Heart right ventricle (tissue), 16 donors: ENCODE results near the gene SH3TC2. TPM values are rescaled to one million over a fixed set of nuclear protein-coding genes. Genes with fewer than 3 reads are reported as not detected.

Experiments used
- ATAC-seq, 8 donors: fragments of 200-7000 bp; cut with Tn5 transposase; one replicate each; pipeline ENCODE4 v1.9.1; 2020; ENCODE audit warnings: mild to moderate bottlenecking in 8 of 8, moderate library complexity in 8 of 8, moderate number of reproducible peaks in 1 of 8
- DNase-seq, 2 donors: peaks; one replicate each; pipeline ENCODE4 v3.0.0-alpha.2; 2020
- H3K27ac ChIP-seq, 10 donors: fragments of 200-600 bp; sonication (generic) in 2 of 10; one replicate each; pipeline versions ENCODE4 v1.5.0 to v1.8.0; 2020 to 2022; ENCODE audit warnings: mild to moderate bottlenecking in 3 of 10
- H3K27me3 ChIP-seq, 7 donors: fragments of 200-600 bp; one replicate each; pipeline ENCODE4 v1.8.0; 2021 to 2022; ENCODE audit warnings: mild to moderate bottlenecking in 2 of 7
- H3K36me3 ChIP-seq, 9 donors: fragments of 200-600 bp; sonication (generic) in 1 of 9; one replicate each; pipeline versions ENCODE4 v1.5.0 to v1.8.0; 2020 to 2022; ENCODE audit warnings: mild to moderate bottlenecking in 2 of 9
- H3K4me1 ChIP-seq, 9 donors: fragments of 200-600 bp; sonication (generic) in 1 of 9; one replicate each; pipeline versions ENCODE4 v1.5.0 to v1.8.0; 2020 to 2022; ENCODE audit warnings: mild to moderate bottlenecking in 4 of 9
- H3K4me3 ChIP-seq, 10 donors: fragments of 200-600 bp; sonication (generic) in 2 of 10; one replicate each; pipeline versions ENCODE4 v1.5.0 to v1.8.0; 2020 to 2022; ENCODE audit warnings: mild to moderate bottlenecking in 7 of 10, moderate library complexity in 2 of 10
- H3K9me3 ChIP-seq, 11 donors: fragments of 200-600 bp in 10 of 11; sonication (generic) in 2 of 11; one replicate each; pipeline versions ENCODE4 v1.5.0 to v1.8.0; 2013 to 2022; ENCODE audit warnings: mild to moderate bottlenecking in 2 of 11, control low read depth in 1 of 11, moderate library complexity in 1 of 11
- CTCF ChIP-seq, 9 donors: fragments of 200-600 bp; sonication (generic) in 2 of 9; IDR thresholded peaks; one replicate each; pipeline versions ENCODE4 v1.5.0 to v1.8.0; 2021 to 2022; ENCODE audit warnings: antibody characterized with exemption in 9 of 9, mild to moderate bottlenecking in 5 of 9, moderate library complexity in 1 of 9
- WGBS, 2 donors: extraction: QIAGEN DNeasy Blood & Tissue Kit; methylation state at CpG; one replicate each; pipeline ENCODE4 v1.1.7; 2013; ENCODE audit warnings: inconsistent platforms in 1 of 2; 5-methylcytosine and 5-hydroxymethylcytosine counted together
- intact Hi-C, 10 donors: fragments of 100-400 bp; cut with DNase I; formaldehyde crosslinking; loops; one replicate each; pipeline versions ENCODE4 v1.11.1 to v1.14.2; 2022
- polyA plus RNA-seq, 2 donors: library from polyadenylated mRNA; stranded (reverse); fragments of 200-250 nt; gene quantifications; one replicate each; pipeline ENCODE4 v1.2.3, GENCODE V29; 2013
- total RNA-seq, 10 donors: library from RNA; stranded (reverse); fragmentation: NEBNext Ultra II Directional in 3 of 10; extraction: Animal tissue kit (Norgen Biotek cat#: 25700) in 3 of 10; gene quantifications; one replicate each; pipeline versions ENCODE4 v1.2.1 to v1.2.4, GENCODE V29; 2021 to 2023
- donor health status: Arrhythmogenic right ventricular cardiomyopathy.
- donor health status: ischemic (EF 13 %, LVEDD 7.1; RV severe dilation, severe dysfunction).
- donor health status: healthy with polysubstance abuse.
- donor health status: DM: no; HTN: yes; CAD: no.
- donor health status: DM: no; HTN: no; CAD: no.
- donor health status: ischemic (EF 25% LVEDD 6.9; RV normal size, moderate dysfunction).
- donor health status: ischemic (EF 25% LVEDD 5.7; RV mildly dilated, moderate dysfunction).
- donor health status: healthy.
- donor health status: DM: yes; HTN: yes; CAD: no.
- donor health status: Ischemic cardiomyopathy.
- donor health status: ischemic (EF 35%, LVEDD 5.7; RV mildly dilated, moderate dysfunction).
- donor health status: nonischemic (EF 11% LVEDD 7.7; RV severe dilation, severe dysfunction).
- donor health status: DM: yes; HTN: yes; CAD: no.
- donor health status: PGD.
- donor health status: ischemic (EF 29% LVEDD 5.4; RV normal size, mild dysfunction).
- donor health status: nonischemic (EF 23%, LVEDD 6.1; RV moderate dilation, normal function).

SH3TC2 gene
- total and polyA plus RNA-seq, 12 donors = 0.91 to 13.1 (median 6.9) TPM

DNA sequence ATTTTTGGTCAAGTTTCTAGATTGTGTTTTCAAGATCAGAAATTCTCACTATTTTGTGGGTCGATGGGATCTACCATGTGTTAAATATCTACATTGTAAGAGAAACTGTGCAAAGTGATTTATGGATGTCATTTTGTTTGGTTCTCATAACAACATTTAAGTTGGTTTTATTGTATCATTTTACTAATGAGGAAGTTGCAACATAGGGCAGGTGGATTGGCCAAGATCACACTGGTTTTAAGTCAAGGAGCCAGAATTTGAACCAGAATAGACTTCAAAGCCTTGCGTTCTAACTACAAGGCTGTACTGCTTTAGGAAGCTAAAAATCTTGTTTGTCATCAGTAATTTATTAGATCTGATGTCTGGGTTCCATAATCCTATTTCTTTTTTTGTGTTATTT is 23.4 kb downstream of the SH3TC2 start:
- WGBS, 2 donors = 86 to 94% methylated on average over 2 of the region's 2 CpGs
- Histone ChIP-seq H3K36me3 (peaks cover 0 to 7% (median 0%) of the 10 kb centered on the region in 9 donors), H3K4me1 (peaks cover 0 to 69% (median 35%) of the 10 kb centered on the region in 9 donors), H3K27ac (peak overlapping the region in 6 of 10 donors; percentile 36 to 75 (median 61)), H3K27me3 (no peaks in the 10 kb centered on the region), H3K4me3 (no peak overlapping the region), H3K9me3 (no peaks in the 10 kb centered on the region)
- no peak for TF ChIP-seq CTCF (IDR thresholded peaks at IDR 0.05)
- intact Hi-C loops = loop anchor here in 8 of 10 donors (5.0 to 10.0 kb wide), 7 partner anchors 73 to 865 kb away; no protein-coding TSS in a partner anchor
- DNase-seq (no peak), ATAC-seq (no peak)

GRCh38 chr5:149038336-149039080 is 24.4 kb downstream of the SH3TC2 start:
- Histone ChIP-seq H3K9me3 (no peaks in the 10 kb centered on the region), H3K27me3 (no peaks in the 10 kb centered on the region), H3K4me3 (no peak overlapping the region), H3K27ac (peak overlapping the region in 1 of 10 donors; percentile 16), H3K36me3 (peaks cover 0 to 7% (median 0%) of the 10 kb centered on the region in 9 donors), H3K4me1 (peaks cover 0 to 69% (median 35%) of the 10 kb centered on the region in 9 donors)
- 80 to 87% methylated on average over 6 of the region's 6 CpGs for WGBS, 2 donors
- intact Hi-C loops = loop anchor here in 8 of 10 donors (5.0 to 10.0 kb wide), 7 partner anchors 74 to 864 kb away; no protein-coding TSS in a partner anchor
- ATAC-seq (no peak), DNase-seq (no peak)
- no peak for TF ChIP-seq CTCF (IDR thresholded peaks at IDR 0.05)

DNA sequence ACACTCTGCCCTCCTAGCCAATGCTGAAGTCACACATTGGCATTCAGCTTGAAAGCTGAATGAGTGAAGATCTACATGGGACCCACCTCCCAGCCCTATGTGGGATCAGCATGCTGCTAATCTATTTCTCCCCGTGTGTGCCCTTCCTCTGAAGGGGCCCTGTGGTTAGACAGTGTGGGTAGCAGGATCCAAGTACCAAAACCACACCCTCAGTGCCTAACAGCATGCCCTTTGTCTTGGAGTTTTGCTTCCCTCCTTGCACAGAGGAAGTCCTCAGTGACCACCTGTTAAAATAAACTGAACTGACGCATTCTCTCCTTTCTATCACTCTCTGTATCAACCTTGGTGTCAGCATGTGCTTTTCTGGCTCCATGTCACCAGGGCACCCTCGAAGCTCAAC is 25.0 kb downstream of the SH3TC2 start:
- H3K4me3 ChIP-seq = no peak overlapping the region
- no peak for ATAC-seq
- peak overlapping the region in 3 of 10 donors; percentile 16 to 32 (median 25) for H3K27ac ChIP-seq
- intact Hi-C loops = loop anchor here in 8 of 10 donors (2.0 to 10.0 kb wide), 8 partner anchors 74 to 863 kb away; no protein-coding TSS in a partner anchor
- no peaks in the 10 kb centered on the region for H3K27me3 ChIP-seq
- no peak for DNase-seq
- TF ChIP-seq CTCF (IDR thresholded peaks at IDR 0.05) = no peak
- no peaks in the 10 kb centered on the region for H3K9me3 ChIP-seq
- peaks cover 0 to 69% (median 35%) of the 10 kb centered on the region in 9 donors for H3K4me1 ChIP-seq
- 48 to 52% methylated on average over 3 of the region's 3 CpGs for WGBS, 2 donors
- H3K36me3 ChIP-seq = peaks cover 0 to 7% (median 0%) of the 10 kb centered on the region in 9 donors

DNA sequence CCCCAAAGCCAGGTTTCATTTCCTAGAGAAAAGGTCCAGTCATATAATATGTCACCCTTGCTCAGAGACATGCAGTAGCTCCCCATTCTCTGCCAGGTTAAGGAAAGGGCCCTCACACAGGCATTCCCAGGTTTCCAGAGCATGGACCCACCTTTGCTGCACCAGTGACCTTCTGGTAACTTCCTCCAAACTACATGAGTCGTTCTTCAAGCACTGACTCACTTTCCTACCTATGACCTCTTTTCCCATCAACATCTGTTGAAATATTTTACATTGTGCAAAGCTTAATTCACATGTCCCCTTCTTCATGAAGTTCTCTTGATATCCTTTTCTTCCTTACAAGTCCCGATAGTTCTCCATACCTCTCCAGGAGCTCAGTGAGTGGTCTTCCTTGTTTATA is 25.9 kb downstream of the SH3TC2 start:
- H3K9me3 ChIP-seq = no peaks in the 10 kb centered on the region
- DNase-seq = no peak
- ATAC-seq = no peak
- H3K4me3 ChIP-seq = no peak overlapping the region
- intact Hi-C loops = loop anchor here in 8 of 10 donors (2.0 to 10.0 kb wide), 8 partner anchors 75 to 862 kb away; no protein-coding TSS in a partner anchor
- 51 to 57% methylated on average over 2 of the region's 2 CpGs for WGBS, 2 donors
- H3K4me1 ChIP-seq = peaks cover 0 to 69% (median 35%) of the 10 kb centered on the region in 9 donors
- no peak for TF ChIP-seq CTCF (IDR thresholded peaks at IDR 0.05)
- no peaks in the 10 kb centered on the region for H3K27me3 ChIP-seq
- H3K27ac ChIP-seq = peak overlapping the region in 2 of 10 donors; percentile 12 to 32
- peaks cover 0 to 1% (median 0%) of the 10 kb centered on the region in 9 donors for H3K36me3 ChIP-seq
